ENCODE results near the gene RCC2.
"Not testable (repeated sequence)": the region's sequence is repeated elsewhere in the genome, so short reads cannot be mapped to it uniquely, and the experiment has no call there.

Gene RCC2

GRCh38 chr1:17462669-17463068 lies 23.2 kb upstream of the RCC2 start:
- ATAC-seq, result no peak
- TF ChIP-seq ESRRG (CRISPR knock-in tag; IDR thresholded peaks at IDR 0.05), result no peak
- TF ChIP-seq ZNF565 (CRISPR knock-in tag; conservative IDR thresholded peaks at IDR 0.05; ENCODE audit: low read depth), result no peak
- no peak for TF ChIP-seq CREB5 (CRISPR knock-in tag; IDR thresholded peaks at IDR 0.05; ENCODE audit: low read depth)
- no peak for TF ChIP-seq OSR1 (CRISPR knock-in tag; IDR thresholded peaks at IDR 0.05)
- no peak for TF ChIP-seq ZFP30 (CRISPR knock-in tag; IDR thresholded peaks at IDR 0.05)
- no peak for TF ChIP-seq TOX (CRISPR knock-in tag; IDR thresholded peaks at IDR 0.05; ENCODE audit: borderline replicate concordance)
- no peak for TF ChIP-seq CSDC2 (CRISPR knock-in tag; IDR thresholded peaks at IDR 0.05)
- no peak for TF ChIP-seq GLIS3 (CRISPR knock-in tag; IDR thresholded peaks at IDR 0.05)
- no peak for TF ChIP-seq CSRNP3 (CRISPR knock-in tag; IDR thresholded peaks at IDR 0.05)

GRCh38 chr1:17460219-17460618 lies 20.7 kb upstream of the RCC2 start:
- peak; percentile 94 for ATAC-seq
- no peak for TF ChIP-seq PATZ1 (CRISPR knock-in tag; IDR thresholded peaks at IDR 0.05; ENCODE audit: borderline replicate concordance)
- no peak for TF ChIP-seq ZNF70 (CRISPR knock-in tag; IDR thresholded peaks at IDR 0.05)
- TF ChIP-seq CREB5 (CRISPR knock-in tag; IDR thresholded peaks at IDR 0.05; ENCODE audit: low read depth), result no peak
- TF ChIP-seq ARNTL (CRISPR knock-in tag; IDR thresholded peaks at IDR 0.05; ENCODE audit: borderline replicate concordance, low read depth), result no peak
- no peak for TF ChIP-seq RARB (CRISPR knock-in tag; IDR thresholded peaks at IDR 0.05)
- TF ChIP-seq GLIS3 (CRISPR knock-in tag; IDR thresholded peaks at IDR 0.05), result no peak
- TF ChIP-seq BACH2 (CRISPR knock-in tag; IDR thresholded peaks at IDR 0.05; ENCODE audit: borderline replicate concordance), result no peak

GRCh38 chr1:17458794-17459193 lies 19.3 kb upstream of the RCC2 start:
- ATAC-seq, result no peak
- TF ChIP-seq ZFP3 (CRISPR knock-in tag; IDR thresholded peaks at IDR 0.05), result peak; percentile 94
- TF ChIP-seq ZNF70 (CRISPR knock-in tag; IDR thresholded peaks at IDR 0.05), result no peak

- TF ChIP-seq OSR1 (CRISPR knock-in tag; IDR thresholded peaks at IDR 0.05) (no peak), ZFP3 (CRISPR knock-in tag; IDR thresholded peaks at IDR 0.05) (no peak), ESRRG (CRISPR knock-in tag; IDR thresholded peaks at IDR 0.05) (no peak), CSRNP3 (CRISPR knock-in tag; IDR thresholded peaks at IDR 0.05) (no peak), PPARA (CRISPR knock-in tag; IDR thresholded peaks at IDR 0.05; ENCODE audit: borderline replicate concordance) (no peak), ZFP30 (CRISPR knock-in tag; IDR thresholded peaks at IDR 0.05) (no peak), ZNF70 (CRISPR knock-in tag; IDR thresholded peaks at IDR 0.05) (no peak), TCF4 (CRISPR knock-in tag; IDR thresholded peaks at IDR 0.05; ENCODE audit: borderline replicate concordance) (no peak), ZC3H10 (CRISPR knock-in tag; IDR thresholded peaks at IDR 0.05) (no peak), TOX (CRISPR knock-in tag; IDR thresholded peaks at IDR 0.05; ENCODE audit: borderline replicate concordance) (no peak)
- no peak for ATAC-seq
Observed at GRCh38 chr1:17452686-17453085, 13.2 kb upstream of the RCC2 start.

- not testable (repeated sequence) for ATAC-seq
Observed at GRCh38 chr1:17452203-17452602, 12.7 kb upstream of the RCC2 start.
